SK-N-SH (cell line): ENCODE results near the gene CPED1. TPM values are rescaled to one million over a fixed set of nuclear protein-coding genes. Genes with fewer than 3 reads are reported as not detected.
A peak's percentile ranks its signal among the peaks of the same experiment; 100 is the strongest.

Source experiments
- CTCF ChIA-PET: fragments of 300-600, 350-600 bp; formaldehyde crosslinking; extraction: SDS; loops from one replicate; lab custom pipeline; 2021; lab: Yijun Ruan, JAX
- POLR2A ChIA-PET: fragments of 350-600 bp; sonication (Branson Sonifier 250); formaldehyde crosslinking; extraction: SDS; loops from one replicate; lab custom pipeline; 2020; ENCODE audit warnings: antibody characterized with exemption, inconsistent platforms; lab: Yijun Ruan, JAX
- DNase-seq: peaks from one replicate; pipeline ENCODE4 v3.0.0; 2012
- H2AFZ ChIP-seq: fragments of 200-600 bp; sonication (generic); 2 replicates; pipeline ENCODE4 v1.8.1; 2016; ENCODE audit warnings: antibody characterized with exemption, mild to moderate bottlenecking, low read depth
- H3F3A ChIP-seq: fragments of 200-600 bp; sonication (generic); replicated peaks from 2 replicates; pipeline ENCODE3; 2016; ENCODE audit warnings: antibody characterized with exemption, mild to moderate bottlenecking; ENCODE audit not compliant: insufficient read depth
- H3K27ac ChIP-seq, 2 experiments: fragments of 200-500 bp in 1 of 2; fragments of 200-600 bp in 1 of 2; sonication (Bioruptor generic) in 1 of 2; sonication (generic), shearing (Covaris generic) in 1 of 2; 2 replicates each; pipeline versions ENCODE4 v1.5.1 to v1.6.1; 2014 to 2016; ENCODE audit warnings: low read depth in 2 of 2, inconsistent platforms in 1 of 2, low read length in 1 of 2, mild to moderate bottlenecking in 1 of 2, mixed read lengths in 1 of 2
- H3K27me3 ChIP-seq: fragments of 200-600 bp; sonication (generic), shearing (Covaris generic); 2 replicates; pipeline ENCODE4 v1.6.1; 2016; ENCODE audit warnings: mixed run types; ENCODE audit not compliant: insufficient read depth
- H3K36me3 ChIP-seq, 2 experiments: fragments of 200-500 bp in 1 of 2; fragments of 200-600 bp in 1 of 2; sonication (Bioruptor generic) in 1 of 2; sonication (generic) in 1 of 2; replicated peaks in 1 of 2; 2 replicates each; pipeline versions ENCODE3 to v1.5.1; 2014 to 2016; ENCODE audit warnings: low read length in 1 of 2, mild to moderate bottlenecking in 1 of 2; ENCODE audit not compliant: insufficient read depth in 2 of 2, control insufficient read depth in 1 of 2
- H3K4me1 ChIP-seq, 2 experiments: fragments of 200-500 bp in 1 of 2; fragments of 200-600 bp in 1 of 2; sonication (Bioruptor generic) in 1 of 2; sonication (generic), shearing (Covaris generic) in 1 of 2; 2 replicates each; pipeline versions ENCODE4 v1.5.1 to v1.6.1; 2014 to 2016; ENCODE audit warnings: low read depth in 1 of 2, low read length in 1 of 2, mixed run types in 1 of 2; ENCODE audit not compliant: insufficient read depth in 2 of 2, control insufficient read depth in 1 of 2
- H3K4me2 ChIP-seq: fragments of 200-600 bp; sonication (generic), shearing (Covaris generic); 2 replicates; pipeline ENCODE4 v1.6.1; 2017; ENCODE audit warnings: mixed run types
- H3K4me3 ChIP-seq, 2 experiments: fragments of 200-500 bp in 1 of 2; fragments of 200-600 bp in 1 of 2; sonication (Bioruptor generic) in 1 of 2; sonication (generic), shearing (Covaris generic) in 1 of 2; 2 replicates each; pipeline versions ENCODE4 v1.5.1 to v1.8.1; 2014 to 2016; ENCODE audit warnings: low read depth in 2 of 2, inconsistent platforms in 1 of 2, low read length in 1 of 2, mild to moderate bottlenecking in 1 of 2, mixed read lengths in 1 of 2, moderate library complexity in 1 of 2
- H3K79me2 ChIP-seq: fragments of 200-600 bp; sonication (generic); 2 replicates; pipeline ENCODE4 v1.8.1; 2017; ENCODE audit warnings: mild to moderate bottlenecking; ENCODE audit not compliant: insufficient read depth
- H3K9ac ChIP-seq: fragments of 200-600 bp; sonication (generic); 2 replicates; pipeline ENCODE4 v1.6.1; 2017; ENCODE audit warnings: mixed run types
- H3K9me2 ChIP-seq: fragments of 200-600 bp; sonication (generic); 2 replicates; pipeline ENCODE4 v1.6.1; 2017; ENCODE audit warnings: mixed run types
- H3K9me3 ChIP-seq: fragments of 200-600 bp; sonication (generic); 2 replicates; pipeline ENCODE4 v1.6.1; 2017; ENCODE audit warnings: mixed run types, mild to moderate bottlenecking, moderate library complexity
- H4K20me1 ChIP-seq: fragments of 200-600 bp; sonication (generic); 2 replicates; pipeline ENCODE4 v1.6.1; 2017; ENCODE audit warnings: mild to moderate bottlenecking, mixed run types; ENCODE audit not compliant: insufficient read depth
- EZH2phosphoT487 ChIP-seq: fragments of 200-600 bp; sonication (generic); IDR thresholded peaks from 2 replicates; pipeline ENCODE4 v1.6.1; 2017; ENCODE audit warnings: low read depth, mixed run types, mild to moderate bottlenecking, antibody characterized with exemption, moderate library complexity, borderline replicate concordance
- FOSL2 ChIP-seq: IDR thresholded peaks from 2 replicates; pipeline ENCODE4 v1.4.0; 2012; ENCODE audit warnings: low read depth, mild to moderate bottlenecking, moderate library complexity, borderline replicate concordance
- FOXJ3 ChIP-seq: sonication (generic); formaldehyde crosslinking; IDR thresholded peaks from 2 replicates; pipeline ENCODE4 v1.5.1; 2020; ENCODE audit warnings: mild to moderate bottlenecking, missing genetic modification reagents
- FOXM1 ChIP-seq: IDR thresholded peaks from 2 replicates; pipeline ENCODE4 v1.4.0; 2012; ENCODE audit warnings: low read depth, mild to moderate bottlenecking
- GATA2 ChIP-seq: sonication (generic); formaldehyde crosslinking; IDR thresholded peaks from 2 replicates; pipeline ENCODE4 v1.5.0; 2020; ENCODE audit warnings: mild to moderate bottlenecking, missing genetic modification reagents
- JUND ChIP-seq: IDR thresholded peaks from 2 replicates; pipeline ENCODE4 v1.4.0; 2012
- MEF2A ChIP-seq: IDR thresholded peaks from 2 replicates; pipeline ENCODE4 v1.4.0; 2012; ENCODE audit warnings: low read depth, borderline replicate concordance
- NFIC ChIP-seq: IDR thresholded peaks from 2 replicates; pipeline ENCODE4 v1.4.0; 2012; ENCODE audit warnings: borderline replicate concordance
- NRF1 ChIP-seq: IDR thresholded peaks from 2 replicates; pipeline ENCODE4 v1.6.1; 2012; ENCODE audit warnings: low read depth, mild to moderate bottlenecking, low read length
- PBX3 ChIP-seq: IDR thresholded peaks from 2 replicates; pipeline ENCODE4; 2012
- RFX5 ChIP-seq: IDR thresholded peaks from 2 replicates; pipeline ENCODE4 v1.6.1; 2012; ENCODE audit warnings: mild to moderate bottlenecking, improper control_type of control experiment, low read length
- SMC3 ChIP-seq: IDR thresholded peaks from 2 replicates; pipeline ENCODE4 v1.6.1; 2012; ENCODE audit warnings: low read depth, low read length, improper control_type of control experiment
- ZBTB33 ChIP-seq: IDR thresholded peaks from 2 replicates; pipeline ENCODE4 v1.4.0; 2012; ENCODE audit warnings: low read depth, borderline replicate concordance
- WGBS: methylation state at CpG from one replicate; pipeline ENCODE4 v1.1.6; 2017; ENCODE audit warnings: low lambda C conversion rate; 5-methylcytosine and 5-hydroxymethylcytosine counted together
- polyA plus RNA-seq, 3 experiments: library from polyadenylated mRNA; depleted of rRNA; stranded (reverse); fragments of >200 nt; gene quantifications; 2 replicates each; pipeline ENCODE4 v1.2.3, GENCODE V29; 2012
- TF ChIP-seq, protein P1 (sequence below): fragments of 150-350 bp; IDR thresholded peaks from 2 replicates; pipeline ENCODE4 v1.6.1; 2017; ENCODE audit warnings: antibody characterized with exemption, low read length, low read depth, borderline replicate concordance
- TF ChIP-seq, protein P2 (sequence below): IDR thresholded peaks from 2 replicates; pipeline ENCODE4 v1.6.1; 2012; ENCODE audit warnings: mild to moderate bottlenecking, low read depth, low read length, moderate library complexity
- TF ChIP-seq, protein P3 (sequence below): IDR thresholded peaks from 2 replicates; pipeline ENCODE4 v1.4.0; 2012; ENCODE audit warnings: low read depth, borderline replicate concordance

The CPED1 gene
- polyA plus RNA-seq, 1 of the 3 experiments (the other 2 are of a cell fraction): 4.4 TPM

DNA sequence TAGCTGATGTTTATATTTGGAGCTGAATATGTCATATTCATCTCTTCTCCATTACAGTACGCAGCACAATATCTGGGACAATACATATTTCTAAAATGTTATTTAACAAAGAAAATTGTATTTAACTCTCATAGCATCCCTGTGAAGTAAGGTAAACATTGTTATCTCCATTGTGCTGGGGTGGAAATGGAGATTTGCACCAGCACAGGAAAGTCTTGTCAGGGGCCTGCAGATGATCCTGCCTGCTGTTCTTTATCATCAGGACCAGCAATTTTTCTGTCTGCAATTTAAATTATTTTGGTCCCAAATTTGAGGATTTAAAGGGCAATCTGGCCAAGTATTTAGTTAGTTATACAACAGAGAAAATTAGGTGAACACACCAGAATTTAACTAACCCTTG is 144.4 kb downstream of the CPED1 start:
- Histone ChIP-seq H3K36me3 (peaks cover 0 to 4% of the 10 kb centered on the region in 2 experiments), H3K79me2 (no peaks in the 10 kb centered on the region), H3K9ac (no peak overlapping the region), H2AFZ (no peak overlapping the region), H3F3A (no peaks in the 10 kb centered on the region), H3K4me3 (no peak overlapping the region), H3K4me2 (no peak overlapping the region), H3K9me2 (no peaks in the 10 kb centered on the region), H3K27me3 (no peaks in the 10 kb centered on the region), H3K9me3 (no peaks in the 10 kb centered on the region), H3K27ac (peak overlapping the region in 1 of 2 experiments; percentile 39; a peak in 1 of 4 replicates), H4K20me1 (no peaks in the 10 kb centered on the region), H3K4me1 (peaks cover 0 to 2% of the 10 kb centered on the region in 2 experiments; a peak in 2 of 4 replicates)
- DNase-seq: peak; percentile 3
- TF ChIP-seq FOSL2: no peak
- no peak for TF ChIP-seq FOXJ3 (CRISPR knock-in tag)
- no peak for TF ChIP-seq NFIC
- TF ChIP-seq NRF1: no peak
- no peak for TF ChIP-seq SMC3
- TF ChIP-seq ZBTB33: no peak
- no peak for TF ChIP-seq FOXM1
- no peak for TF ChIP-seq GATA2 (CRISPR knock-in tag)
- TF ChIP-seq, protein P1, sequence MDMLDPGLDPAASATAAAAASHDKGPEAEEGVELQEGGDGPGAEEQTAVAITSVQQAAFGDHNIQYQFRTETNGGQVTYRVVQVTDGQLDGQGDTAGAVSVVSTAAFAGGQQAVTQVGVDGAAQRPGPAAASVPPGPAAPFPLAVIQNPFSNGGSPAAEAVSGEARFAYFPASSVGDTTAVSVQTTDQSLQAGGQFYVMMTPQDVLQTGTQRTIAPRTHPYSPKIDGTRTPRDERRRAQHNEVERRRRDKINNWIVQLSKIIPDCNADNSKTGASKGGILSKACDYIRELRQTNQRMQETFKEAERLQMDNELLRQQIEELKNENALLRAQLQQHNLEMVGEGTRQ: no peak
- no peak for TF ChIP-seq RFX5
- TF ChIP-seq PBX3: no peak
- TF ChIP-seq, protein P2, sequence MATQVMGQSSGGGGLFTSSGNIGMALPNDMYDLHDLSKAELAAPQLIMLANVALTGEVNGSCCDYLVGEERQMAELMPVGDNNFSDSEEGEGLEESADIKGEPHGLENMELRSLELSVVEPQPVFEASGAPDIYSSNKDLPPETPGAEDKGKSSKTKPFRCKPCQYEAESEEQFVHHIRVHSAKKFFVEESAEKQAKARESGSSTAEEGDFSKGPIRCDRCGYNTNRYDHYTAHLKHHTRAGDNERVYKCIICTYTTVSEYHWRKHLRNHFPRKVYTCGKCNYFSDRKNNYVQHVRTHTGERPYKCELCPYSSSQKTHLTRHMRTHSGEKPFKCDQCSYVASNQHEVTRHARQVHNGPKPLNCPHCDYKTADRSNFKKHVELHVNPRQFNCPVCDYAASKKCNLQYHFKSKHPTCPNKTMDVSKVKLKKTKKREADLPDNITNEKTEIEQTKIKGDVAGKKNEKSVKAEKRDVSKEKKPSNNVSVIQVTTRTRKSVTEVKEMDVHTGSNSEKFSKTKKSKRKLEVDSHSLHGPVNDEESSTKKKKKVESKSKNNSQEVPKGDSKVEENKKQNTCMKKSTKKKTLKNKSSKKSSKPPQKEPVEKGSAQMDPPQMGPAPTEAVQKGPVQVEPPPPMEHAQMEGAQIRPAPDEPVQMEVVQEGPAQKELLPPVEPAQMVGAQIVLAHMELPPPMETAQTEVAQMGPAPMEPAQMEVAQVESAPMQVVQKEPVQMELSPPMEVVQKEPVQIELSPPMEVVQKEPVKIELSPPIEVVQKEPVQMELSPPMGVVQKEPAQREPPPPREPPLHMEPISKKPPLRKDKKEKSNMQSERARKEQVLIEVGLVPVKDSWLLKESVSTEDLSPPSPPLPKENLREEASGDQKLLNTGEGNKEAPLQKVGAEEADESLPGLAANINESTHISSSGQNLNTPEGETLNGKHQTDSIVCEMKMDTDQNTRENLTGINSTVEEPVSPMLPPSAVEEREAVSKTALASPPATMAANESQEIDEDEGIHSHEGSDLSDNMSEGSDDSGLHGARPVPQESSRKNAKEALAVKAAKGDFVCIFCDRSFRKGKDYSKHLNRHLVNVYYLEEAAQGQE: no peak
- TF ChIP-seq EZH2phosphoT487: no peak
- no peak for TF ChIP-seq JUND
- no peak for TF ChIP-seq MEF2A
- TF ChIP-seq, protein P3, sequence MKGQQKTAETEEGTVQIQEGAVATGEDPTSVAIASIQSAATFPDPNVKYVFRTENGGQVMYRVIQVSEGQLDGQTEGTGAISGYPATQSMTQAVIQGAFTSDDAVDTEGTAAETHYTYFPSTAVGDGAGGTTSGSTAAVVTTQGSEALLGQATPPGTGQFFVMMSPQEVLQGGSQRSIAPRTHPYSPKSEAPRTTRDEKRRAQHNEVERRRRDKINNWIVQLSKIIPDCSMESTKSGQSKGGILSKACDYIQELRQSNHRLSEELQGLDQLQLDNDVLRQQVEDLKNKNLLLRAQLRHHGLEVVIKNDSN: no peak
- ChIA-PET CTCF (interaction anchor here (1.1 to 1.6 kb wide), 2 partner anchors 25 to 205 kb away, joined by 3 to 5 read pairs; no protein-coding TSS in a partner anchor), POLR2A (no interaction called here)
- WGBS: 0% methylated on average over 1 of the region's 1 CpG
